LNCAP (cell line): ENCODE data around the gene NUP50.

ENCODE experiments used
- TF ChIP-seq, protein P1 (sequence below): fragments of 450-650 bp; IDR thresholded peaks from 2 replicates; pipeline ENCODE4 v1.5.1; 2017; ENCODE audit warnings: mild to moderate bottlenecking

The NUP50 gene

DNA sequence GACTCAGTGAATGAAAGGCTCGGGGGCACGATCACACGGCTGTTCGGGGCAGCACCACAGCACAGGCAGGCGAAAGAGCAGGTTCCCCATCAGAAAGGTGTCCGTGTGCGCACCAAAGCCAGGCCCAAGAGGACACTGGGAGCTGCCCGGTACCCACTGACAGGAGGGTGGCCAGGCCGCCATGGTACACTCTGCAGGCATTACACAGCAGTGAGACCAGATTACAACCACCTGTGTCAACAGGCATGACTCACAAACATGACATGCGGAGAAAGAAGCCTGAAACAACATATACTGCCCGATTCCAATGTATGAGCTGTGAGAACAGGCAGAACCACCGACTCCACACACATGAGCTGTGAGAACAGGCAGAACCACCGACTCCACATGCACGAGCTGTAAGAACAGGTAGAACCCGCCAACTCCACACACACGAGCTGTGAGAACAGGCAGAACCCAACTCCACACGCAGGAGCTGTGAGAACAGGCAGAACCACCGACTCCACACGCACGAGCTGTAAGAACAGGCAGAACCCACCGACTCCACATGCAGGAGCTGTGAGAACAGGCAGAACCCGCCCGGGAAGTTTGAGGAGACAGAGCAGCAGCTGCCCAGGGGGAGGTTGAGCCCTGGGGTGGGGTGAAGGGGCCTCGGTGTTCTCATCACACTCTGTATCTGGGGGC is 44.4 kb downstream of the NUP50 start:
- TF ChIP-seq, protein P1, sequence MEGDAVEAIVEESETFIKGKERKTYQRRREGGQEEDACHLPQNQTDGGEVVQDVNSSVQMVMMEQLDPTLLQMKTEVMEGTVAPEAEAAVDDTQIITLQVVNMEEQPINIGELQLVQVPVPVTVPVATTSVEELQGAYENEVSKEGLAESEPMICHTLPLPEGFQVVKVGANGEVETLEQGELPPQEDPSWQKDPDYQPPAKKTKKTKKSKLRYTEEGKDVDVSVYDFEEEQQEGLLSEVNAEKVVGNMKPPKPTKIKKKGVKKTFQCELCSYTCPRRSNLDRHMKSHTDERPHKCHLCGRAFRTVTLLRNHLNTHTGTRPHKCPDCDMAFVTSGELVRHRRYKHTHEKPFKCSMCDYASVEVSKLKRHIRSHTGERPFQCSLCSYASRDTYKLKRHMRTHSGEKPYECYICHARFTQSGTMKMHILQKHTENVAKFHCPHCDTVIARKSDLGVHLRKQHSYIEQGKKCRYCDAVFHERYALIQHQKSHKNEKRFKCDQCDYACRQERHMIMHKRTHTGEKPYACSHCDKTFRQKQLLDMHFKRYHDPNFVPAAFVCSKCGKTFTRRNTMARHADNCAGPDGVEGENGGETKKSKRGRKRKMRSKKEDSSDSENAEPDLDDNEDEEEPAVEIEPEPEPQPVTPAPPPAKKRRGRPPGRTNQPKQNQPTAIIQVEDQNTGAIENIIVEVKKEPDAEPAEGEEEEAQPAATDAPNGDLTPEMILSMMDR: no peak

GRCh38 chr22:45208696-45208992 is 44.9 kb downstream of the NUP50 start:
- TF ChIP-seq, protein P1: no peak

GRCh38 chr22:45208993-45209838 is 45.5 kb downstream of the NUP50 start:
- TF ChIP-seq, protein P1: peak; percentile 64

DNA sequence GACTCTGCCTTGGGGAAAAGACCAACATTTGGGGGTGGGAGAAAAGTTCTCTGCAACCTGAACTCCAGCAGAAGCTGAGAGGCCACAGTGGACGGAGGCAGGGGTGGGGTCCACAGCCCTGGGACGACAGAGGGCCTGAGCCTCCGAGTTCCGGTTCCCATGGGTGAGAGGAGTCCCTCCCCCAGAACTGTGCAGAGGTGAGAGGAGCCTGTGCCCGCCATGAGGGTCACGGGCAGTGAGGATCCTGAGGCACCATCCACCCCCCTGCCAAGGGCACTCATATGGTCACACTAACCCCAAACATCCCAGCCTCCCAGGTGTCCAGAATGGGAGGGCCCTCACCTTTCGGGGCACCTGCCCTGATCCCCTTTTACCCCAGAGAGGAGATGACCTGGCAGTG is 46.4 kb downstream of the NUP50 start:
- TF ChIP-seq, protein P1: no peak

DNA sequence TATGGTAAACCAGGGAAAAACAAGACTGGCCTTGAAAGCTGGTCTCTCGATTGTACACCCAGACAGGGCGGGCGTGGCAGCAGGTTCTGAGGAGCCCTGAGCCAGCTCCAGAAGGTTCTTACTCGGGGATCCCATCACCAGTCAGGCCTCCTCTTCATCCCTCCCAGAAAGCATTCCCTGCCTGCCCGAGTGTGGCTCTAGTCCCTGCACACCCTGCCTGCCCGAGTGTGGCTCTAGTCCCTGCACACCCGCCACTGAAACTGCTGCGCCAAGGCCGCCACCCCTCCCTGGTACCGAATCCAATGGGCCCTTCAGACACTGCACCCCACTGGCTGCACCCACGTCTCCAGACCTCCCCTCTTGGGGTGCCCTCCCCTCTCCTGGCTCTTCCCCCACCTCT is 46.9 kb downstream of the NUP50 start:
- TF ChIP-seq, protein P1: no peak

DNA sequence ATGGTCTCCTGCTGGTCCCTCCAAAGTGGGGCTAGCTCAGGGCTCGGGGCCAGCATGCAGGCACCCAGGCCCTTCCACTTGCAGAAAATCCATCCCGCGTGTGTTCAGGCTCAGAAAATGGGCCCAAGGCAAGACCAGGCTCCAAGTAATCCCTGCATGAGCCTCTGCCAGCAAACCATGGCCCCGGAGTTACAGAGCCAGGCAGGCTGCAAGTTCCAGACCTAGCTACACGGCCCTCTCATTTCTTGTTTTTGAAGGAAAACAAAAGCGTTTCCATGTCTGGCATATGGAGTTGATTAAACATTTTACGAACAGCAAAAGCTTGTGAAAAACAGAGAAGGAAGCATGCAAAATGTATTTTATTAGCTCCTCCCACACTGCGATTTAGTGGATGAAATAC is 47.3 kb downstream of the NUP50 start:
- TF ChIP-seq, protein P1: no peak

DNA sequence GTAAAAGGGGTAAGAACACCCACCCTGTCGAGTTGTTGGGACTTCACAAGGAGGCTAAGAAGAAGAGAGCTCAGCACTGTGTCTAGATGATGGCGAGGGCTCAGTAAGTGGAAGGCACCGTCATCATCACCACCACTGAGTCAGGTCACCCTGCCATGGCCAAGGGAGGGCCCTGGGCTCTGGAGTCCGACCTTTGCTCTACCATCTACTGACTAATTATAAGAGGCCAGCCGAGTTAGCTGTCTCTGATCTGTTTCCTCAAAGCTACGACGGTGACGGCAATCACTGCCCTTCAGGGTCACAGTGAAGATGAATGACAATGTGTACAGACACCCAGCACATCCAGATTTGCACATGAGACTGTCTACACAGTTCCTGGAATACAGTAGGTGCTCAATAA is 47.7 kb downstream of the NUP50 start:
- TF ChIP-seq, protein P1: no peak
